ENCODE measurements around the gene EML5.

EML5 gene

DNA sequence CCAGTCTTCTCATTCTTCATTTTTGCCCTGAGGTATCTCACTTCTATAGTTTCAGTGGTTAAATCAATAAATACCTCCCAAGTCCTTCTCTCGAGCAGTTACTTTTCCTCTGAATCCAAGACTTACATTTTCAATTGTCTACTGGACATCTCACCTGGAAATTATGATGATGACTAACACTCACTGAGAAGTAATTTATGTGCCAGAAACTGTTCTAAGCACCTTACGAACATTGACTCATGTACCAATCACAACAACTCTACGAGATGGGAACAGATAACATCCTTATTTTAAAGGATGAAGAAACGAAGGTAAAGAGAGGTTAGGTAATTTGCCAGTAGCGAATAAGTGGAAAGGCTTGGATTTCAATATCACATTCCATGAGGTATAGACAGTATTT, 94.1 kb downstream of the EML5 start:
- no peak for DNase-seq

DNA sequence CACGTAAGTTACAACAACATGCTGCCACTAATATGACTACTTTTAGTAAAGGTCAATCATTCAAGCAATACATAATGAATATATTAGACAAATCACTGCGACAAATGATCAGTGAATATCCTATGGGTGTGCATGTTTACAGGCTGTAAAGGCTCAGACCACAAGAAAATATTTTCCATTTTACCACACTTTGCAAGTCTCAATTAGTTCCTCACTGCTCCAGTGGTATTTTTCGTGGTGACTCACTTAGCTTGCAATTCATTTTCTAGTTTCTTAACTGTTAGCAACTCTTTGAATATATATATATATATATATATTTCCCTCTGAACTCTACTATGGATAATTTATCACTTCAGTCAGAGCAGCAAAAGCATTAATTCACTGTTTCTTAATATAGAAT, 96.9 kb downstream of the EML5 start:
- DNase-seq, result no peak

DNA sequence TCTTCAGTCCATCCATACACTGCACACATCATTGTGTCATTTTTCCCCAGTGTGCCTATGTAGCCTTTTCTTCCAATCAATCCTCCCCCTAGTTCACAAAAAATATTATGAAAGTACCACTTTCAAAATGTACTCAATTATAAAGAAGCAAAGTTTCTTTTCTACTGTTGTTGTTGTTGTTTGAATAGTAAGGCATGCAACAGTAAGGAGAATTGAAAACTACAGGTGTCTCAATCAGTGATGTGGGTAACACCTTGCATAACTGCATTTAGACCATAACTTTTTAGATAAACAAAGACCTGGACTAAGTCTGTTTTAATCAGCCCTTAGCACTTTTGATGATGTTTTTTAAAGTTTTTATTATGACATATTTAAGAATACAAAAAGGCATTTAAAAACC, 104.4 kb downstream of the EML5 start:
- DNase-seq, result no peak

DNA sequence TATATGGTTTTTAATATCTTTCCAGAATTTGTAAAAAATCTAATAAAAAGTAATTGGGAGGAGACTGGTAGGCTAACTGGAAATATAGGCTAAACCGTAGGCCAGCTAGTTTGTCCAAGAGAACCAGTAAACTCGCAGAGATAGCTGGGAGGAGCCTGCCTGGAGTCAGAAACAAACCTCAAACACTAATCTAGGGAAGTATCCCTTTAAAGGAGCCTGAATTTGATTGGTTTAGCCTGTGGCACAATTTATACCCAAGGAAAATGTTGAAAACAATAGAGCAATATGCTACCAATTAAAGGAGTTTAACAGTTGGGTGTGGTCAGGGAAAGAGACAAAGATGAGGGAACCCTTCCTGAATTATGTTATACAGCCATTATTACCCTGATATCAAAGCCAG, 109.6 kb downstream of the EML5 start:
- no peak for DNase-seq

DNA sequence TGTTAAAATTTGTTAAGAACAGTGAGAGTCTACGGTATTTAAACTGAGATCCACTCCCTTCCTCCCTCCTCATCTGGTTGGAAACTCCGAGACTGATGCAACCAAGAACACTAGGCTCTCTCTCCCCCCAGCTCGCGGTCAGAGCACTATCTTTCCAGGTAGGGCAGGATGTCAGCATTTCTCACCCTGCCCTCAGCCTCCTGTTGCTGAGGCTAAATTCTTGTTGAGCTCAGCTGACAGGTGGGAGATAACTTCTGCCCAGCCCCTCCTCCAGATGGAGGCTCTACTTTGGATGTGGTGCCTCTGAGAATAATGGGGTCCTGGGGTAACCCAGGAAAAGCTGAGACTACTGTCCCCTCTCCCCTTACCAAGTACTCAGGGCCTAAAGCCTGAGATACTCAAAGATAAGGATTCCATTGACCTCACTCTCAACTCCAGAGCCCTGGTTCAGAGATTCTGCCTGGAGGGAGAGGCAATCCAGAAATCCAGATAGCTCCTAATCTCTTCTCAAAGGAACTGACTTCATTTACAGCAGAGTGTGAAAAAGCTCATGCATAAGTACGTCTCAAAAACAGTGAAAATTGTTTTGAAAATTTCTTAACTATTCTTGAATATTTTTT, 110.1 kb downstream of the EML5 start:
- no peak for DNase-seq

DNA sequence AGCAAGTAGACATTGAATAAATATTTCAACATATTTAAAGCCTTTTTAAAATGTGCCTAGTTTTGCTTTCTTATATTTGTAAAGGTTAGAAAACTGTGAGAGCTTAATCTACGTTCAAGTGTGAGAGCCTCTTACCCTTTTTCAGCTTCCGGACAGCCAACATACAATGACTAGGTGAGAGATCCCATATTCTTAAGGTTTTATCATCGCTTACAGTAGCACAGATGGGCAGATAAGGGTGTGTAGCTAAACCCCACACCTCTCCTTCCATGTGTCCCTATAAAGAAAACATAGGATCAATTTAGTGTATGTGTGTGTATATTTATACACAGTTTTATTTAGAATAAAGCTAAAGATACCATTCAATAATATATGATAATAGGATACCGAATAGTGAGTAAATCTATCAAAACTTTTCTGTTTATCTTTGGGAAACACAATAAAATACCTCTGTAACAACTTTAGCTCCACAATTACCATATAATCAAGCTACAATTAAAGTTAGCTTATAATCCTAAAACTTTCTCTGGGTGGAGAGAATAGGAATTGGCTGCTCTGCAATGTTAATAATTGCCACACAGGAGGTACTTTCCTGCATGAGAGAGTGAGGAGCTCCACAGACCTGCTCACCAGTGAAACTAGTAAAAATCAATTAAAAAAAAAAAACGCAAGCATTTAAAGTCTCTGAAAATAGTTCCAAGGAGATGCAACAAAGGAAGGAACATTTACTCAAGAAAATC, 110.8 kb downstream of the EML5 start:
- DNase-seq, result no peak

DNA sequence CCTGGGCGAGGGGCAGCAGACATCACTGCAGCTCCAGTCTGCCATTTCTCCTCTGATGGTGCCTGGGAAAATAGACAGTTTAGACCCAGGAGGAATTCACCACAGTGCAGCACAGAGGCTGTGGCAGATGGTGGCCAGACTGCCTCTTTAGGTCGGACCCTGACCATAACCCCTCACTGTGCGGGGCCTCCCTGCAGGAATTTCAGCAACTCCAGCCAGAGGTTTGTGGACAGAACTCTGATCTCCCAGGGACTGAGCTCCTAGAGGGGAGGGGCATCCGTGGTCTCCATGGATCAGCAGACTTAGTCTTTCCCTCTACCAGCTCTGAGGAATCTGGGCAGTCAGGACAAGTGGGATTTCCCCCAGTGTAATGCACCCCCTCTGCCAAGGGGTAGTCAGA, 123.4 kb downstream of the EML5 start:
- no peak for DNase-seq

DNA sequence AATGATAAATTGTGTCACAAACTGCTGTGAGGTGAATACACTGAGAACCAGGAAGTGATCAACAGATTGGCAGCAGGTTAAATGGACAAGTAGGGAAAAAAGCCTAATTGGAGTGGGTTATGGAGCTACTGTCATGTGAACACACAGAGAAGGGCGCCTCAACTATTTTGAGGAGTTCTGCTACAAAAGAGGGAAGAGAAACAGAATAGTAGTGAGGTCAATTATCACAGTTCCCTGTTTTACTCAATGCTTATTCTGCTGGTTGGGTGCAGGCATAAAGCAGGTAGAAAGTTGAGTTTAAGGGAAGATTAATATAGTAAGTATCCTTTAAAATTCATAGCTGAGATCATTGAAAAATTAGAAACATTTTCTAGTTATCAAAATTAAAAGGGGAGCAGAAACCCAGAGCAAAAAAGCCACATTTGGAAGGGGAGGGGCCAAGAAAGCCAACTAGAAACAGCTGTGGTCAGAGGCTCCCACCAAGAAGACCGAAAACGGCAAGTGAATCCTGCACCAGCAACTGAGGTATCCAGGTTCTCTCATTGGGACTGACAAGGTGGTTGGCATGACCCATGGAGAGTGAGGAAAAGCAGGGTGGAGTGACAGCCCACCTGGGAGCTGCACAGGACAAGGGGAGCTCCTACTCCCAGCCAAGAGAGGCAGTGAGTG, 124.2 kb downstream of the EML5 start:
- DNase-seq, result no peak

DNA sequence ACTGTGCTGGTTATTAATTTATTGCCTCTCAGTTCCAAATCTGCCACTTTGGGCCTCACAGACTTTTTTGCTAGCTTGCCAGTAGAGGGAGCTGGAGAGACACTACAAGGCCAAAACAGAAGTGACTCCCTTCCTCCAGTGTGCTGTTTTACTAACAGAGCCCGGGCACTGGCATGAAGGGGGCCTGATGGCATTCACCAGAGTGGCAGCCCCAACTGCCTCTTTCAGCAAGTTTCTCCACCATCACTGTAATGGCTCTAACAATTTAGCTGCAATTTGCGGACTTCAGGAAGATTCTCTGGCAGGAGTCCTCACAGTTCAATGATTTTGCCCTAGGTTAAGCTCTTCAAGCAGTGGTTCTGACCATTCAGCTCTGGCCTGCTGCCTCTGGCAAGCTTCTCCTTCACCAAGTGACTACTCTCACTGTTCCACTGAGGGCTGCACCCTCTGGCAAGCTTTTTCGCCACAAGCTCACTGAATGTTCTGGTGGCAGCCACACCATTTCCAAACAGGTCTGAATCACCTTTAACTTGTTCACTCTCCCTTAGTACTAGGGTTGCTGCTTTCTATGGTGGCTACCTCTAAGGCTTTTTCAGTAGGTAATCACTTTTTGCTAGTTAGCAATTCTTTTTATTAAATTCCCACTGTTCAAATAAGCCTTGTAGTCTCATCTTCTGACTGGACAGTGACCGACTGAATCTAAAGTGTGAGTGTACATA, 125.0 kb downstream of the EML5 start:
- DNase-seq, result peak; percentile 28 to 62

DNA sequence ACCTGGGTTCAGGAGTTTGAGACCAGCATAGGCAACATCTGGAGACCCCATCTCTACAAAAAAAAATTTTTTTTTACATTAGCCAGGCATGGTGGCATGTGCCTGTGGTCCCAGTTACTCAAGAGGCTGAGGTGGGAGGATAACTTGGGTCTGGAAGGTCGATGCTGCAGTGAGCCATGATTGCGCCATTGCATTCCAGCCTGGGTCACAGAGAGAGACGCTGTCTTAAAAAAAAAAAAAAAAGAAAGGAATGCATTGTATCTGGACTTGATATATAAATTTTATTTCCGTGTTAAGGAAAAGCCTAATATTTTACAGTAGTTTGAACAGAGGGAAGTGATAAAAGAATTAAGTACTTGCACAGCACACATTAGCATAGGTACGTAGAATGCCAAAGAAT, 132.7 kb downstream of the EML5 start:
- DNase-seq, result no peak

DNA sequence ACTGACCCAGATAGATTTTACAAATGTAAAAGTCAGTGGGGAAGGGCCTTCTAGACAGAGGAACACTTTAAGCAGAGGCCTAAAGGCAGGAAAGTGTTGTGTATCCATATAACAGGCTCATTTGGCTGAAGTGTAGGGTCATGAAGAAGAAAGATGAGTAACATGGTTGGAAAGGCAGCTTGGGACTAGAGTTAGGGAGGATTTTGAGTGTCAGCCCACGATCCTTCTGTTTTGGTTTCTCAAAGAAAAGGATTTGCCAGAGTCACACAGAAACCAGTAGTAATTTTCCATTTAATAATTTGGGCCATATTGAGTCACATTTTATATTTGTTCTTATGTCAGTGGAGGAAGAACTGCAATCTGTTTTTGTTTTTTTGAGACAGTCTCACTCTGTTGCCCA, 153.5 kb downstream of the EML5 start:
- DNase-seq, result no peak

DNA sequence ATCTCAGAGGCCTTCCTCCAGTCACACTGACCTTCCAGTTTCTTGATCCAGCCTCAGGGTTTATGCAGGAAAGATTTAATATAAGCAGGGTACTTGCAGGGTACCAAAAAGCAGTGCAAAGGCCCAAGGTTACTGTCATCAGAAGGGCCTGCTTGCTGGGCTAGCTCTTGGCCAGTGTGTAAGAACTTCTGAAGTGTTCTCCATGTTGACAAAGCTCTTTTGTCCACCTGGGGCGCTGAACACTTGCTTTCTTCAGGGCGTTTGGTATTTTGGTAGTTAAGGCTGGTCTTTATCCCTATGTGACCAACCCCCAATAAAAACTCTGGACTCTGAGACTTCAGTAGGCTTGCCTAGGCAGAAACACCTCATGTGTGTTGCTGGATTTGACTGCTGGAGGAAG, 160.2 kb downstream of the EML5 start:
- DNase-seq, result no peak

DNA sequence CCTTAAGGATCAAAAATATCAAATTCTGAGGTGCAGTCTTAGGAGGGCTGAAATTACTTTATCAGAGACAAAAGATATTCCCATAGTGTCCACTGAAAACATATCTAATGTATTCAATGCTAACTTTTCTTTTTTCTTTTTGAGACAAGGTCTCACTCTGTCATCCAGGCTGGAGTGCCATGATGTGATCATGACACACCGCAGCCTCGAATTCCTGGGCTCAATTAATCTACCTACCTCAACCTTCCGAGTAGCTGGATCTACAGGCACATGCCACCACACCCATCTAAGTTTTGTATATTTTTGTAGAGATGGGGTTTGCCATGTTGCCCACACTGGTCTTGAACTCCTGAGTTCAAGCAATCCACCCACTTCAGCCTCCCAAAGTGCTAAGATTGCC, 161.7 kb downstream of the EML5 start:
- DNase-seq, result no peak

DNA sequence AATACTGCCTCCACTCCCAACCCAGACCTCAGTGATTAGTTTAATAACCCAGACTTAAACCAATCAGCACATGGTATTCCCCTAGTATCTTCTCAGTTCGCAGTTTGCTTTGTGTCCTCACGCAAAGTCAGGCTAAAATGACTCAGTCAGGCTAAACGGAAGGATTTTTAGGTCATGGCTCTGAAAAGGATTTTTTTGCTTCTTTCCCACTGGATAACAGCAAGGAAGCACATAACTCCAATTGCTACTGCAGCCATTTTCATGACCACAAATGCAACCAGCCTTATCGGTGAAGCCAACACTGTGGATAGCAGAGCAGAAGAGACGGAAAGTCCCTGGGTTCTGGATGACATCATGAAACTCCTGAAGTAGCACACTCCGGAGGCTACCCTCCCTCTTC, 162.2 kb downstream of the EML5 start:
- DNase-seq, result no peak

DNA sequence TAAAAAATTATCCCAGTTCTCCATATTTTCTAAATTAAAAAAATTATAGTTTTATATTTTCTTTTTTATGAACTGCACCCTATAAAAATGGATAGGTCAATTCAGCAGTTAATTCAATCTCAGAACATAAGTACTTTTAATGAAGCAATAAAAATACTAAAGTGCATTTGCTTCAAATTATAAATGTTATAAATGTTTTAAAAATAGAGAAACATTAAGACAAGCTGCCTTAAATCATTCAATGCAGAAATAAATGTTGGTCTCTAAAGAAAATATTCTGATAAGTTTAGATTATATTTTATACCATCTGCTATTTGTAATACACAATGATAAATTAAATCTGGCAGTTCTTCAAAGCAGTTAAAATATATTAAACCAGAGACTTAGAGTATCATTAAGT, 164.3 kb downstream of the EML5 start:
- no peak for DNase-seq

DNA sequence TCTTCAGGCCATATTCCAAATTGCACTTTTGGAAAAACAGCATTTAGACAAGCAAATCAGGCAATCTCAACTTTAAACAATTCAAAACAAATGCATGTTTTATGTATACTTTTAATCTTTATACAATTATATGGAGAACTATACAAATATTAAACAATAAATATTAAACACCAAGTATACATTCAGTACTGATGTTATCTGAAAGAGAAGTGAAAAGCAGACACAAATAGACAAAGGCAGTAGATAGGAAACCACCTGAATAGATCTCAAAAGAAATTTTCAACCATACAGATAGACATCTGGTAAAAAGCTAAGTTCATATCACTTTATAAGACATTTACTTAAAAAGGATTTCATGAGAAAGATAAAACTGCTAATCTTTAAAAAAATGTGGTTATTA, 164.7 kb downstream of the EML5 start:
- DNase-seq, result no peak

DNA sequence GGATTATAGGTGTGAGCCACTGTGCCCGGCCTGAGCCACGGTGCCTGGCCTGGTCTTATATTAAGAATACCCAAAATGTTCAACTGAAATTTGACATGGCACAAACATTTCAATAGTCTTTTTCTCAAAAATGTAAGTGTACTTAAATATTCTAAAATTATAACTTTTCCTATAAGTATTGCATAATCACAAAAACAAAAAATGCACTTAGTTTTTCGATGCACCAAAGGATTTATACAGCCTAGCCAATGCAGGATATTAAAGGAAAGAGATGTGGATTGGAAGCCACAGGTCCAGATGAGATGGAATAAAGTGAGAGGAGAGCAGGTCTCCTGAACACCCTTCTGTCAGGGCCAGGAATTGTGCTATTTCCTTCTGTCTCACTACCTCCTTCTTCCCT, 167.1 kb downstream of the EML5 start:
- DNase-seq, result no peak

DNA sequence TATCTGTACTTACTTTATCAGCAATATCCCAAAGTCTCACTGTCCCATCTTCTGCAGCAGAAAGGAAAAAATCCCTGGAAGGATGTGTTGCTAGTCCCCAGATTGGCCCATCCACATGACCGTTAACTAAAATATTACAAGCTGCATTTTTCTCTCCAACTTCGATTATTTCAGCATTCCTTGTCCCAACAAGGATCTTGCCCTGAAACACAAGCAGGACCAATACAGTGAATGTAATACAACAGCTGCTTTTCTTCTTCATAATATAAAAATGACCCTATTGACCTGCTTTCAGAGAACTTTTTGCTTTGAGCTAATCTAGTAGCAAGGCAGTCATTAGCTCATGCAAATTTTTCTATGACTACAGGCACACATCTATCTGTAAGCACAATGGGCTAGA, 171.7 kb downstream of the EML5 start:
- no peak for DNase-seq

DNA sequence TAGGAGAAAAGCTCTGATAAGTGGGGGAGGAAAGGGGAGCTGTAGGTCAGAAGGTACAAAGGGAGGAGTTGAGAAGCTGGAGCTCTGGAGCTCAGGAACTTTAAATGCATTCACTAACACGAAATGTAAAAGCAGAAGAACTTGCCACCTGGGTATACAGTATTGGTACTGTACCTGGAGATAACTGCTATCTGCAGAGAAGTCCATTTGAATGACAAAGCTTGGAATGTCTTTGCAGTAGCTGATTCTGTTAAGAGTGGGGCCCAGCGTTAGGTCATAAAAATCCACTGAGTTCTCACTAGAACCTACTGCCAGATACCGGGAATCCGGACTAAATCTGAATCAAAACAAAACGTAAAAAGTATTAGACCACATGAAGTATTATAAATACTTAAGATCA, 174.3 kb downstream of the EML5 start:
- no peak for DNase-seq

DNA sequence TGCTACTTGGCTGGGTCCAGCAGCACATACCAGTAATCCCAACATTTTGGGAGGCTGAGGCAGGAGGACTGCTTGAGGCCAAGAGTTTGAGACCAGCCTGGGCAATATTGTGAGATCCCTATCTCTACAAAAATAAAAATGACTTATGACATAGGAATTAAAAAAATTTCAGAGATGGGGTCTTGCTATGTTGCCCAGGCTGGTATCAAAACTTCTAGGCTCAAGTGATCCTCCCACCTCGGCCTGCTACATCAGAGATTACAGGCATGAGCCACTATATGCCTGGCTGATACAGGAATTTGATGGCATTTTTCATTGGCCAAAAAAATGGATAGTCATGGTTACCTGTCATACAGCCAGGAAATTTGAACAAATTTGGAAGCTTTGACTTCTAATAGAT, 175.3 kb downstream of the EML5 start:
- no peak for DNase-seq

DNA sequence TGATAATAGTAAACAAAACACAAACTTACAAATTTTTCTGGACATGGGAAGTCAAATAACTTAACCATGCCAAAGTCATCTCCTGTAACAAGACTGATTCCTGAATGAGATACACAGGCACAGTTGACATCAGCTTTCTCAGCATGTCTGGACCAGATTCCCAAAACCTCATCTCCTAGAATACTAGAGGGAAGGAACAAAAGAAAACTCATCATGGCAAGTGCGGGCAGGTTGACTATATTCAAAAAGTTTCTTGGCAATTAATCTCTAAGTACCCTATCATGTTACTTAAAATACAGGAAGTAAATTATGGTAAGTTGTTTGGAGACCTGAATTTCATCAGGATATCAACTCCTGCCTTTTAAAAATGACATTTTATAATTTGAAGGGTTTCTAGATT, 176.1 kb downstream of the EML5 start:
- no peak for DNase-seq

DNA sequence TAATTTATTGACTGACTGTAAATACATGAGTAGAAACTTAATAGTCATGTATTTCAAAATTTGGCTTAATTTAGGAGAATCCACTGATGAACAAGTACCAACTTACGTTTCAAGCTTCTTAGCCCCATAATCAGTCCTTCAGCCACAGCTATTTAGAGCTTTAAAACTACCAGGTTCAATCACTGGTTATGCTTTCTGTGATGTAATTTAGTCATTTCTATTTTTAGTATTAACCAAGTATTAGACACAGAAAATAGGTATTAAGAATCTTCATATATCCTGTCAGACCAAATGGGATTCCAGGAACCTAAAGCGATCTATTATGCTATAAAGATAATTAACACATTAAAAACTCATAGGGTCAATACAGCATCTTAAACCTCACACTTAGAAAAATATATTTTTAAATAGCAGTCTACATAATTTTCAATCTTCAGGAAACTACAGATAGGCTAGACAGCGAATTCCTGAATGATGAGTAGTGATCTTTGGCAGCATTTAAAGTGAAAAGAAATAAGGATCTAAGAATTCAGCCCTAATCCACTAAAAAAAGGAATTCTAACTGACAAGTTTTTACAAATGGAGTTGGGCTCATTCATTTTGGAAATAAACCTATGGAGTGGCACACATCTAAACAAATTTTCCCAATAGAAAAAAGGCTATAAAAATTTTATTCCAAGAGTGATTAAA, 178.4 kb downstream of the EML5 start:
- no peak for DNase-seq

DNA sequence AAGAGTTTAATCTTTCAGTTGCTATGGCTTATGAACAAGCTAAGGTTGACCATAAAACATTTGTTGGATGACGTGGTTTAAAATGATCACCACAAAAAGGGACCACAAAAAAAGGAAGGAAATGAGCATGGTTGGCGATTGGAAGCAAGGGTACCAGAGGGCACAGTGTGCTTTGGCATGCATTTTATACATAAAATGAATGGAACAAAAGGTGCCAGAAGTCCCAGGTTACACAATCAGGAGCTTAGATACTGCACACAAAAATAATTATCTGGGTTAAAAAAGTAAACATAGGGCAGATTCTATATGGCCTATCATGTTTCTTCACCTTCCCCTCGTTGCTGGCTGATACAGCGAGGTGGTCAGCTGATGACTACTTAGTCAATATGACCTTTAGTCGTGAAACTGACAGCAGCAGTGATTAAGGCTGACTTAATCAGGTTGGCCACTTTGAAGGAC, 179.2 kb downstream of the EML5 start:
- no peak for DNase-seq
